Panc1 (cell line): Measurements from ENCODE around the gene KCNIP4.

ENCODE experiments used
- CTCF ChIP-seq: fragments of 450-650 bp; IDR thresholded peaks from 2 replicates; pipeline ENCODE4 v1.5.1; 2017; ENCODE audit warnings: mild to moderate bottlenecking
- SIN3A ChIP-seq: IDR thresholded peaks from 2 replicates; pipeline ENCODE4 v1.6.1; 2012; ENCODE audit warnings: low read depth, mild to moderate bottlenecking, low read length, moderate library complexity, borderline replicate concordance; ENCODE audit not compliant: insufficient read depth
- TF ChIP-seq, protein P1 (sequence below), 2 experiments: IDR thresholded peaks; 2 replicates each; pipeline ENCODE4 v1.6.1; 2011 to 2012; ENCODE audit warnings: low read depth in 2 of 2, control low read depth in 1 of 2, low read length in 1 of 2, mild to moderate bottlenecking in 1 of 2, moderate library complexity in 1 of 2; ENCODE audit not compliant: insufficient read depth in 1 of 2

DNA sequence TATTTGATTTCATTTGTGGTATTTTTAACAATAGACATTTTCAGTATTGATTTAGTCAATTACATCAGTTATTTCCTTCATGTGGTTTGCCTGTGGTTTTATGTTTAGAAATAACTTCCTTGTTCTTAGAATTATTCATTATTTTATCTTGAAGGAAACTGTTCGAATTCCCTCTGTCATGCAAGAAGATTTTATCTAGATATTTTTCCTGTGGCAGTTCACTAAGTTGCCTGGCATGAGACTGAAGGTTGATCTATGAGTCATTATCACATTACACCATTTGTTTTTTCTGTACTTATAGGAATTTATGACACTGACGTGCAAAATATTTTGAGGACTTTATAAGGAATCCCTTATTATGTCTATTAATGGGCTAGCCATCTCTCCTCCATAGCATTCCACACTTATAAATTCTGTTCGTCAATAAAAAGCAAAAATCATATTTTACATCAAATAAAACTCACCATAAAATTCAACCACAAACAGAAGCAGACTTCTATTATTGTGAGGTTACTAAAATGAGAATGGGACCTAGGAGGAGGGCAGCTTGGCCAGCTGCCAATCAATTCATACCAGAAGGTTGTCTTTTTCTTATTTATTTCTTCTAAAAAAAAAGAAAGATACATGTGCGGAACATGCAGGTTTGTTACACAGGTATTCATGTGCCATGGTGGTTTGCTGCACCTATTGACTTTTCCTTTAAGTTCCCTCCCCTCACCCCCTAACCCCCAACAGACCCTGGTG, 179.0 kb downstream of the KCNIP4 start:
- TF ChIP-seq CTCF (no peak), SIN3A (no peak)
- TF ChIP-seq, protein P1, sequence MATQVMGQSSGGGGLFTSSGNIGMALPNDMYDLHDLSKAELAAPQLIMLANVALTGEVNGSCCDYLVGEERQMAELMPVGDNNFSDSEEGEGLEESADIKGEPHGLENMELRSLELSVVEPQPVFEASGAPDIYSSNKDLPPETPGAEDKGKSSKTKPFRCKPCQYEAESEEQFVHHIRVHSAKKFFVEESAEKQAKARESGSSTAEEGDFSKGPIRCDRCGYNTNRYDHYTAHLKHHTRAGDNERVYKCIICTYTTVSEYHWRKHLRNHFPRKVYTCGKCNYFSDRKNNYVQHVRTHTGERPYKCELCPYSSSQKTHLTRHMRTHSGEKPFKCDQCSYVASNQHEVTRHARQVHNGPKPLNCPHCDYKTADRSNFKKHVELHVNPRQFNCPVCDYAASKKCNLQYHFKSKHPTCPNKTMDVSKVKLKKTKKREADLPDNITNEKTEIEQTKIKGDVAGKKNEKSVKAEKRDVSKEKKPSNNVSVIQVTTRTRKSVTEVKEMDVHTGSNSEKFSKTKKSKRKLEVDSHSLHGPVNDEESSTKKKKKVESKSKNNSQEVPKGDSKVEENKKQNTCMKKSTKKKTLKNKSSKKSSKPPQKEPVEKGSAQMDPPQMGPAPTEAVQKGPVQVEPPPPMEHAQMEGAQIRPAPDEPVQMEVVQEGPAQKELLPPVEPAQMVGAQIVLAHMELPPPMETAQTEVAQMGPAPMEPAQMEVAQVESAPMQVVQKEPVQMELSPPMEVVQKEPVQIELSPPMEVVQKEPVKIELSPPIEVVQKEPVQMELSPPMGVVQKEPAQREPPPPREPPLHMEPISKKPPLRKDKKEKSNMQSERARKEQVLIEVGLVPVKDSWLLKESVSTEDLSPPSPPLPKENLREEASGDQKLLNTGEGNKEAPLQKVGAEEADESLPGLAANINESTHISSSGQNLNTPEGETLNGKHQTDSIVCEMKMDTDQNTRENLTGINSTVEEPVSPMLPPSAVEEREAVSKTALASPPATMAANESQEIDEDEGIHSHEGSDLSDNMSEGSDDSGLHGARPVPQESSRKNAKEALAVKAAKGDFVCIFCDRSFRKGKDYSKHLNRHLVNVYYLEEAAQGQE (IDR thresholded peaks at IDR 0.05; ENCODE audit: insufficient read depth in 1 of 2, low read depth in 2 of 2, low read length in 1 of 2): no peak
